HG03457 (cell line): ENCODE measurements around the gene COQ10A.
A peak's percentile ranks its signal among the peaks of the same experiment; 100 is the strongest.
"Not testable (repeated sequence)": the region's sequence is repeated elsewhere in the genome, so short reads cannot be mapped to it uniquely, and the experiment has no call there.

ENCODE experiments used
- ATAC-seq: cut with Tn5 transposase; IDR thresholded peaks from one replicate; pipeline ENCODE4 v1.9.1; 2021; ENCODE audit warnings: moderate number of reproducible peaks; ENCODE audit not compliant: unreplicated experiment

Gene COQ10A

DNA sequence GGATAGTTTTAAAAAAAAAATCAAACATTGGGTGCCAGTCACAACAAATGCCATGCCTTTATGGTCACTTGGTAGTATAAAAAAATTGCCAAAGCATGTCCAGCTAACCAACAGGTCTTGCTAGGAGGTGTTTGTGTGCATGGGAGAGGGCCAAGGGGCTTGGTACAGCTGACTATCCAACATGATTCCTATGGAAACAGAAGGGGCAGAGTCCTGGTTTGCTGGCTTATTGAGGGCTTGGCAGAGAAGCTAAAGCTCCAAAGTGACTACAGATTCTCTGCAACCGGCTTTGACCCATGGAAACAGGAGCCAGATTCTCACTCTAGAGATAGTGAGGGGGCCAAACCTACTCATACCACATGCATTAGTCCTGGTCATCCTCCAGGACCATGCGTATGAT, 5.7 kb downstream of the COQ10A start:
- not testable (repeated sequence) for ATAC-seq

DNA sequence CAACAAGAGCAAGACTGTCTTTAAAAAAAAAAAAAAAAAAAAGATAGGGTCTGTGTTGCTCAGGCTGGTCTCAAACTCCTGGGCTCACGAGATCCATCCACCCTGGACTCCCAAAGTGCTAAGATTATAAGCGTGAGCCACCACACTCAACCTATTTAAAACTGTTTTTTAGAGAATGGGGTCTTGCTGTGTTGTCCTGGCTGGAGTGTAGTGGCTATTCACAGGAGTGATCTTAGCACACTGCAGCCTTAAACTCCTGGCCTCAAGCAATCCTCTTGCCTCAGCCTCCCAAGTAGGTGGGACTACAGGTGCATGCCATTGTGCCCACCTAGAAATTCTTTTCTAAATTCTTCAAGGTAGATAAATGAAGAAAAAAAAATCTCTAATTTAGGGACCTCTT, 7.6 kb downstream of the COQ10A start:
- no peak for ATAC-seq

DNA sequence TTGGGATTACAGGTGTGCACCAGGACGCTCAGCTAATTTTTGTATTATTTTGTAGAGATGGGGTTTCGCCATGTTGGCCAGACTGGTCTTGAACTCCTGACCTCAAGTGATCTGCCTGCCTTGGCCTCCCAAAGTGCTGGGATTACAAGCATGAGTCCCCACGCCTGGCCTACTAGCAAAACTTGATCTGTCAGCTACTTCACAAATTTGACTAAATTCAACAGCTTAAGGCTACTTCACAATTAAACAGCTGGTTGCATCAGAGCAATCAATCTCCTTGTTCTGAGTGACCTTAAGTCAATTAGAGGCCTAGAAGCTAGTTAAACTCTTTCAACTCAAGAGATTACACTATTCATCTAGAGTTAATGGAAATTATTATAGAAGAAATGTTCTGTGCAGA, 12.2 kb downstream of the COQ10A start:
- ATAC-seq, result no peak

DNA sequence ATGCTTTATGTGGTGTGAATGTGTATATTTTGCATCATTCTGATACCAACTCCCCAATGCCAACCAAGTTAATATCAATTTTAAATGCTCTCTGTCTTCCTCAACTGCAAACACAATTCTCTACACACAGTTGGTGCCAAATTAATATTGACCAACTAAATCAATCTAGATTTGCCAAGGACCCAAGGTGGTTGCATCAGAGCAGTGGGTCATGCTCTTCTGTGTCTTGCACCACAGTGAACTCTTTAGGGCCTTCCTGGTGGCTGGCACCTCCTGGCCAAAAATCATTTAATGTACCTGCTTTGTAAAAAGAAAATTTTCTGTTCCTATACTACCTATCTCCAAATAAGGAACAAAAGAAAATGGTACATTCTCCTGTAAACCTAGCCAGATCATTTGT, 14.1 kb downstream of the COQ10A start:
- no peak for ATAC-seq

DNA sequence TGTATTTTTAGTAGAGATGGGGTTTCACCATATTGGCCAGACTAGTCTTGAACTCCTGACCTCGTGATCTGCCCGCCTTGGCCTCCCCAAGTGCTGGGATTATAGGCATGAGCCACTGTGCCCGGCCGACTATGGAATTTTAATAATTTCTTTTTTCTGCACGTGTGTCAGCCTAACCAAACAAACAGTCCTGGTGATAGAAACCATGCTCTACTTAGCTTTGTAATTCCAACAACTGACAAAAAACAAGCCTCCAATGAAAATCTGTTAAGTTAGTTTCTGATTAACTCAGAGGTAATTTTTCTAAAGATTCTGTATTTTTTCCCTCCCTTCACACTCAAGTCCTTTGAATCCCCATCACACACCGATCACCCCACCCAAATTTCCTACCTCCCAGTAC, 15.3 kb downstream of the COQ10A start:
- no peak for ATAC-seq

DNA sequence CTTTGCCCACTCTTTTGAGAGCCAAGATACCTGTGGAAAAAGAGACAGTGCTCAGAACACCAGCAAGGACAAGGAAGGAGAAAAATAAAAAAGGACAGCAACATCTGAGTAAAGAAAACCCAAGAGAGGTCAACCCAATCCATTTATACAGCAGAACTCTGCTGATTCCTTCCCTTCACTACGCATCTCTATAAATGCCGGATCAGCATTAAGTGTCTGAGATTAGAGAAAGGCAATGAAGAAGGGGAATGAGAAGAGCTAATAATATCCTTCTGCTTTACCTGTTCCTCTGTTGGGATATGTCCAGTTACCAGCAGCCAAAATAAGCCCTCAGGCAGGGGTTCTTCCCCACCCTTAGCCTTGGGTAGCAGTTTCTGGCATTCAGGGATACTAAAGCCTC, 15.8 kb downstream of the COQ10A start:
- no peak for ATAC-seq

DNA sequence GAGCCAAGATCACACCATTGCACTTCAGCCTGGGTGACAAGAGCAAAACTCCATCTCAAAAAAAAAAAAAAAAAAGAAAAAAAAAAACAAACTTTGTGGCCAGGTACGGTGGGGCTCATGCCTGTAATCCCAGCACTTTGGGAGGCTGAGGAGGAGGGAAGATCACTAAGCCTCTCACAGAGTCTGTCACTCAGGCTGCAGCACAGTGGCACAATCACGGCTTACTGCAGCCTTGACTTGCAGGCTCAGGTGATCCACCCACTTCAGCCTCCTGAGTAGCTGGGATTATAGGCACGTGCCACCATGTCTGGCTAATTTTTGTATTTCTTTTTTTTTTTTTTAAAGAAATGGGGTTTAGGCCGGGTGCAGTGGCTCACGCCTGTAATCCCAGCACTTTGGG, 17.5 kb downstream of the COQ10A start:
- not testable (repeated sequence) for ATAC-seq

DNA sequence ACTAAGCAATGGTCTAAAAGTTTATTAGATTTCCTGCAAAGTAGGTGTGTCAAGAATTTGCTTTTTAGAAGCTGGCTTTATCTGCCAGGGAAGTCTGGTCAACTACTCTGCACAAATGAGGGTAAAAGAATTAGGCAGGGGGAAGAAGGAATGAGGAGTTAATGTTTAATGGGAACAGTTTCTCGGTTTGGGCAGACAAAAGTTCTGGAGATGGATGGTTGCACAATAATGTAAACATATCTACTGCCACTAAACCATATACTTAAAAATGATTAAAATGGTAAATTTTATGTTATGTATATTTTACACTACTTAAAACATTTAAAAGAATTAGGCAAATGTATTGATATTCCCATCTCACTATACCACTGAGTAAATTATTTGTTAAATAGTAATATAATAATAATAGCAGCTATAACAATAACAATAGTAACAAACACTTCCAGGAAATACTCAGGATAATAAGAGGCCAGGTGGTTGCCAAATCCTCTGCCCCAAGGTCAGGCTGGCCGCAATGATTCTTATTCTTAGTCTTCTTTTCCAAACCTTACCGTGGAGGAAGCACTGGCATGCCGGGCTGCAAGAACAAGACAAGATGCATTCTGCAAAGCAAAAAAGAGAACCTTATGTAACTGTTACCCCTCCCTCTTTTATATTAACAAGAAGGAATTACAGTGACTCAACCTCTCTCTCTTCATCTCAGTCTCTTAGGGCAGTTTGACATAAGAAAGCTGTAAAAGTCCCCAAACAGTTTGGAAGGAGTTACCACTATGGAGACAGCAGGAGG, 19.5 kb downstream of the COQ10A start:
- ATAC-seq, result no peak

DNA sequence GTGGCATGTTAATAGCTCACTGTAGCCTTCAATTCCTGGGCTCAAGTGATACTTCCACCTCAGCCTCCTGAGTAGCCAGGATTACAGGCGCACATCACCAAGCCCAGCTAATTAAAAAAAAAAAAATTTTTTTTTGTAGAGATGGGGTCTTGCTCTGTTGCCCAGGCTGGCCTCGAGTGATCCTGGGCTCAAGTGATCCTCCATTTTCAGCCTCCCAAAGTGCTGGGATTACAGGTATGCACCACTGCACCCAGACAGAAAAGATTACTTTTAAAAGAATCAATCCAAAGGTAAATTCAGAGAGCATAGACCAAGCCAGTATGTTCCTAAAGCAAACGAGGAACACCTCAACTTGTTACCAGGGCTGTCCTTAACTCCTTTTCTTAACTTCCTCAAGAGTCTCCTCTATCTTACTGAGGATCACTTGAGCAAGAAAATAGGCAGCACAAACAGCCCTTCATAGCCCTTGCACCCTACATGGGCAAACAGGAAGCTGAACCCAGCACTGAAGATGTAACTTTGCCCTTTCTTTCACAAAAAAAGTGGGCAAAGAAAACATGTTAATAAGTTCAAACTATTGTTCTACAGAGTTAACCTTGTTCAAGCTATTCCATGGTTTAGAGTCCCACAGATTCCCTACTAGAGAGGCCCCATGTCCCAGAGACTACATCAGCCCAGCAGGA, 22.1 kb downstream of the COQ10A start:
- ATAC-seq, result no peak

DNA sequence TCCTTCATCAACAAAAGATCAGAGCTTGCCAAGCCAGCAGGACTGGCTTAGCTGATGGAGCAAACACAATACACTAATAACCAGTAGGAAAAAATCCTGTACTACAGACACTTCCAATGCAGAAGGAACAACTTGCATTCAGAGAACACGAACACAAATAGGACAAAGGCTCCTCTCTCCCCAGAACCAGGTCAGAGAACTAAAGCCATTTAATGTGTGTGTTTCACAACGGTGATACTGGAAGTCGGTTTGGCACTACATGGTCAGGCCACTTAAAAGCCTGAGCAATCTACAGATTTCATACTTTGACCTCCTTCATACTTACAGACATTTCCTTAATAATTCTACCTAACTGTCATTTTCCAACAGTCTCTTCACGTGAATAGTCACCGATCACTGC, 27.1 kb downstream of the COQ10A start:
- ATAC-seq, result no peak

DNA sequence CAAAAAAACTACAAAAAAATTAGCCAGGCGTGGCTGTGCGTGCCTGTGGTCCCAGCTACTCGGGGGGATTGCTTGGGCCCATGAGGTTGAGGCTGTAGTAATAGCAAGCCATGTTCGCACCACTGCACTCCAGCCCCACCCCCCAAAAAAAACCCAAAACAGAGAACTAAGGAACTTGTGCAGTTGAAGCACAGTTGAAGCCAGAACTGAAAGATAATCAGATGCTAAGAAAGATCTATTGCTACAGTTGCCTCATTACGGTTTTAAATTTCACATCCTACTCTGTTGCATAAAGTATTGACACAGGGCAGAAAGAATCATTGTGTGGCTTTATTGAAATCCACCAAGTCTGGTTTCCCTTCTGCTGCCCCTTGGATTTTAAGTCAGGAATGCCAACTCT, 29.6 kb downstream of the COQ10A start:
- ATAC-seq, result no peak

DNA sequence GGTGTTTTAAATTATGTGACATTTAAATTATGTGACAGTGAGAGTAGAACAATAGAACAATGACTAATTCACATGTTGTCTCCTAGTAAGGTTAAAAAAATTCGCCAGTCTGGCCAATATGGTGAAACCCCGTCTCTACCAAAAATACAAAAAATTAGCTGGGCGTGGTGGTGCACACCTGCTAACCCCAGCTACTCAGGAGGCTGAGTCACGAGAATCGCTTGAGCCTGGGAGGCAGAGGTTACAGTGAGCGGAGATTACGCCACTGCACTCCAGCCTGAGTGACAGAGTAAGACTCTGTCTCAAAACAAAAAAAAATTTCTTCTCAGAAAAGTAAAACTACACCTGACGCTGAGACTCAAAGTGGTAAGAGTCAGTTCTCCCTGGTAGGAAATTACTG, 30.7 kb downstream of the COQ10A start:
- no peak for ATAC-seq

DNA sequence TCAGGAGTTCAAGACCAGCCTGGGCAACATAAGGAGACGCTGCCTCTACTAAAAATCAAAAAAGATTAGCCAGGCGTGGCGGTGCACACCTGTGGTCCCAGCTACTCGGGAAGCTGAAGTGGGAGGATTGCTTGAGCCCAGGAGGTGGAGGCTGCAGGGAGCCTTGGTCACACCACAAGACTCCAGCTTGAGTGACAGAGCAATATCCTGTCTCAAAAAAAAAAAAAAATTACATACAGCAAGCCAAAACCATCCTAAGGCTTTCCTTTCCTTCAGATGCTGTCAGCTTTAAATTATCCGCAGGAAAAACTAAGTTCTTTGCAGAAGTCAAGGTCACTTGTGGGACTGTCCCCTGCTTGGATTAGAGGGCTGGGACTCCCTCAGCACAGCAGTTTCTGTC, 32.1 kb downstream of the COQ10A start:
- ATAC-seq, result no peak

DNA sequence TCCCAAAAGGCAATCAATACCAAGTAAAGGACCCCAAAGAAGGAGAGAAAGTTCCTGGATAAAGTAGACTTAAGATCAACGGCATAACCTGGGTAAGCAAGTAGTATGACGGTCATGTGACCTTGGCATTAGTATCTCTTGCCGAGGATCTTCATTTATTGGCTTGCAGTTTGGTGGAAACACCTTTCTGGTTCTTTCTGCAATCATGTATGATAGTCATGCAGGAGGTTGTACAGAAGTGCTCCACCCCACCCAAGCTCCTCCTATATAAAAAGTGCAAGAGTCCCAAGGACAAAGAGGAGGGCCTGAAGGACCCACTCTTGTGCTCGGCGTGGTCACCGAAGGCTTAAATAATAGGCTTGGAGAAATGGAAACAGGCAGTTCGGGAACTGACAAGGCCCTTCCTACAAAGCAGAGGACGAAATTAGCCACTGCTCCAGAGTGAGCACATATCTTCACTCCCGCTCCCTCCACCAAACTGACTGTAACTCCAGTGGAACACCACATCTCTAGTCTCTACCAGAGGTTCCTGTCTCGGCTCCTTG, 32.6 kb downstream of the COQ10A start:
- ATAC-seq, result peak; percentile 4

DNA sequence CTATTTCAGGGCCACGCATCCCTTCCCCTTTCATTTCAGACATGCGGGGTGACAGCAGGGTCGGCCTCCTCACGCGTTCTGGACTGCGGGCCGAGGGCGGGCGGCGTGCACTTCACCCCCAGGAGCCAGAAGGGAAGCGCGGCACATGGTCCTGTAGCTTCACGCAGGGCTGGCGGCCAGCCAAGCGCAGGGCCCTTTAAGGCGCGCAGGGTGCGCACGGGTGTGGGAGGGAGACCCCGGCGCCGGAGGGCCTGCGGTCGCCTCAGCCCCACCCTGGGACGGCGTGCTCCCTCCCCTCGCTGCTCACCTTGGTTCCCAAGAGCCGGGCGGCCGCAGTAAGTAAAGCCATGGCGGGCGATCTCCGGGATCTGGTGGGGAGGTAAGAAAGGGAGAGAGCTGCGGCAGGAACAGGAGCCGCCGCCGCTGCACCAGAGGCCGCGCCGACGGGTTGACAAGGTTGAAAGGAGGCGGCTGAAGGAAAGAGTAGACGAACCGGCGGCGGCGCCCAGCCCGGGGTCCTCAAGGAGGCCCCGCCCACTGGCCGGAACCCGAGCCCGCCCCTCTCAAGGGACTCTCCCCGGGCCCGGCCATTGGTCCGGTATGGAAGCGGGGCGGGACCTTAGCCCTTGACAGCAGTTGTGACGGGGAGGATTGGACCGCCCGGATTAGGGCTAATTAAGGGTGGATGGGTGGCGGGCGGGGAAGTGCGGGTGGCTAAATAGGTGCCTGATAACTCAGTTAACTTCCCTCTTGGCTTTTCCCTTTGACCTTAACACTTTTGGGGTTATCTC, 33.3 kb downstream of the COQ10A start, which contains the start of gene CS:
Gene CS (minus strand): TSS at position 478 of the 791 bp plus-strand sequence. CDS start 129 bp downstream, at position 349.
- ATAC-seq, result peak; percentile 89

DNA sequence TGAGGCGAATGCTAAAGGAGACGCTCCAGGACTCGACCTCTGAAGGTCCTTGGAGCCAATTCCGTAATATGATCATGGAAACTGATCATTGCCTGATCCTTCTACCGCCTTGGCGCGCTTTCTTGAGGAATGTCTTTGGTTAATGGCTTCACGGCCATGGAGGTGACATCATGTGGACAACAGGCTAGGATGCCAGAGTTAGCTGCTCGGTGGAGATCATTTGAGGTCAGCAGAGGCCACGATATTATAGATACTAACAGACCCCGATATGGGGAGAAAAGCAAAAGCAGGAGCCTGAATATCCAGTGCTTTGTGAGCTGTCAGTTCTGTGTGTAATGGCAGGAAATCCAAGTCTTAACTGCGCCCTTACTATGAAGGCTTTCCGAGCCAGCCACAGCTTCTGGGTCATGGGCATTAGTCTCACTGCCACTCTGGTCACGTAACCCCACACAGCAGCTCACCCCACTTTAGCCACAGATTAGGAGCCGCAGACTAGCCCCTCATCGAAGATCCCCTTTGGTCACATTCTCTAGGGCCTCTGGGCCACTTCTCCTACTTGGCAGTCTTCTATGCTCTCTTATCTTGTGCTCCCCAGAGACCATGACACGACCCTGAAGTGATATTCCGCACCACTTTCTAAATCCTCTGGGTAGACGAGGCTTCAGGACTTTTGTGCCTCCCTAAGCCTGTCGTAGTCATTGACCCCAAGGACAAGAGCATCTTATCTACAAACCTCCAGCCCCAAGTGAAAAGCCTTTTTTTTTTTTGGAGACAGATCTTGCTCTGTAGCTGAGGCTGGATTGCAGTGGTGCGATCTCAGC, 34.1 kb downstream of the COQ10A start:
- ATAC-seq, result peak; percentile 0

DNA sequence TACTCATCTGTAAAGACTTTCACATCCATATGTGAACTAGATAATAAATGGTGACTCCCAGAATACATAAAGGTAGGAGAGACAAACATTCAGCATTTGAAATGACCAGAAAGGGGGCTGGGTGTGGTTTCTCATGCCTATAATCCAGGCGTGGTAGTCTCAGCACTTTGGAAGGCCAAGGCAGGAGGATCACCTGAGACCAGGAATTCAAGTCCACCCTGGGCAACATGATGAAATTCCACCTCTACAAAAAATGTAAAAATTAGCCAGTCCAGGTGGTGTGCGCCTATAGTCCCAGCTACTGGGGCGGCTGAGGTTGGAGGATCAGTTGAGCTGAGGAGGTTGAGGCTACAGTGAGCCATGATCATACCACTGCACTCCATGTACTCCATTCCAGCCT, 37.5 kb downstream of the COQ10A start:
- no peak for ATAC-seq

DNA sequence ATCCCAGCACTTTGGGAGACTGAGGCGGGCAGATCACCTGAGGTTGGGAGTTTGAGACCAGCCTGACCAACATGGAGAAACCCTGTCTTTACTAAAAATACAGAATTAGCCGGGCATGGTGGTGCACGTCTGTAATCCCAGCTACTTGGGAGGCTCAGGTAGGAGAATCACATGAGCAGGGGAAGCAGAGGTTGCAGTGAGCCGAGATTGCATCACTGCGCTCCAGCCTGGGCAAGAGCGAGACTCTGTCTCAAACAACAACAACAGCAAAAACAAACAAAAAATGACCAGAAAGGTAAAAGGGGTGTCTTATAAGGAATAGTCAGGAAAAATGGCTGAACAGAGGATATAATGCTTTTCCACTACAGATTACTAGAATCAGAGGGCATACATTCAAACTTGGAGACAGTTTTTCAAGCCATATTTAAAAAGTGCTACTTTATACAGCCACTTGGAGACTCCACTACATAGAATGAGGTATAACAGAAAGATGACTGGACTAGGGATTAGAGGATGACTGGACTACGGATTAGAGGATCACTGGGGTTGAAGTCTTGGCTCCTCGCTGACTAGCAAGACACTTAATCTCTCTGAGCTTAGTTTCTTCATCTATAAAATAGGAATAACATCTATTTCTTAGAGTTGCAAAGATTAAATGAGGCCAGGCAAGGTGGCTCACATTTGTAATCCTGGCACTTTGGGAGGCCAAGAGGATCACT, 38.3 kb downstream of the COQ10A start:
- no peak for ATAC-seq

DNA sequence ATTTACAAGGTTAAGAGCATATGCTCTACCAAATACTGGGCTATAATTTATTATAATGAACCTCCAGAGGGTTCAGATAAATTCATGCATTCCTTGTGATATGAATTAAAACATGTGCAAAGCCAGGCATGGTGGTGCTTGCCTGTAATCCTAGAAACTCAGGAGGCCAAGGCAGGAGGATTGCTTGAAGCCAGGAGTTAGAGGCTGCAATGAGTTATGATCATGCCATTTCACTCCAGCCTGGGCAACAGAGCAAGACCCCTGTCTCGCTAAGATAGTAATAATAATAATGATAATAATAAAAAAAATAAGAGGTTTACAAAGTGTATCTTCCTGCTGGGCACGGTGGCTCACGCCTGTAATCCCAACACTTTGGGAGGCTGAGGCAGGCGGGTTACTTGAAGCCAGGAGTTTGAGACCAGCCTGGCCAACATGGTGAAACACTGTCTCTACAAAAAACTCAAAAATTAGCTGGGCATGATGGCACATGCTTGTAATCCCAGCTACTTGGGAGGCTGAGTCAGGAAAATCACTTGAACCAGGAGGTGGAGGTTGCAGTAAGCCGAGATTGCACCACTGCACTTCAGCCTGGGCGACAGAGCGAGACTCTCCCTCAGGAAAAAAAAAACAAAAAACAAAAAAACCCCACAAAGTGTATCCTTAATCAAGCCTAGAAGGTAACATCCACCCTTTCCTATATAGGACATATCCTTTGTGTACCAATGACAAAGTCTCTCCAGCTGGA, 40.7 kb downstream of the COQ10A start:
- no peak for ATAC-seq
